SK-N-SH (cell line): ENCODE data around the gene DMD. TPM values are rescaled to one million over a fixed set of nuclear protein-coding genes. Genes with fewer than 3 reads are reported as not detected.

Source experiments
- CTCF ChIA-PET: fragments of 300-600, 350-600 bp; formaldehyde crosslinking; extraction: SDS; loops from one replicate; lab custom pipeline; 2021; lab: Yijun Ruan, JAX
- POLR2A ChIA-PET: fragments of 350-600 bp; sonication (Branson Sonifier 250); formaldehyde crosslinking; extraction: SDS; loops from one replicate; lab custom pipeline; 2020; ENCODE audit warnings: antibody characterized with exemption, inconsistent platforms; lab: Yijun Ruan, JAX
- DNase-seq: peaks from one replicate; pipeline ENCODE4 v3.0.0; 2012
- H2AFZ ChIP-seq: fragments of 200-600 bp; sonication (generic); 2 replicates; pipeline ENCODE4 v1.8.1; 2016; ENCODE audit warnings: antibody characterized with exemption, mild to moderate bottlenecking, low read depth
- H3F3A ChIP-seq: fragments of 200-600 bp; sonication (generic); replicated peaks from 2 replicates; pipeline ENCODE3; 2016; ENCODE audit warnings: antibody characterized with exemption, mild to moderate bottlenecking; ENCODE audit not compliant: insufficient read depth
- H3K27ac ChIP-seq, 2 experiments: fragments of 200-500 bp in 1 of 2; fragments of 200-600 bp in 1 of 2; sonication (Bioruptor generic) in 1 of 2; sonication (generic), shearing (Covaris generic) in 1 of 2; 2 replicates each; pipeline versions ENCODE4 v1.5.1 to v1.6.1; 2014 to 2016; ENCODE audit warnings: low read depth in 2 of 2, inconsistent platforms in 1 of 2, low read length in 1 of 2, mild to moderate bottlenecking in 1 of 2, mixed read lengths in 1 of 2
- H3K27me3 ChIP-seq: fragments of 200-600 bp; sonication (generic), shearing (Covaris generic); 2 replicates; pipeline ENCODE4 v1.6.1; 2016; ENCODE audit warnings: mixed run types; ENCODE audit not compliant: insufficient read depth
- H3K36me3 ChIP-seq, 2 experiments: fragments of 200-500 bp in 1 of 2; fragments of 200-600 bp in 1 of 2; sonication (Bioruptor generic) in 1 of 2; sonication (generic) in 1 of 2; replicated peaks in 1 of 2; 2 replicates each; pipeline versions ENCODE3 to v1.5.1; 2014 to 2016; ENCODE audit warnings: low read length in 1 of 2, mild to moderate bottlenecking in 1 of 2; ENCODE audit not compliant: insufficient read depth in 2 of 2, control insufficient read depth in 1 of 2
- H3K4me1 ChIP-seq, 2 experiments: fragments of 200-500 bp in 1 of 2; fragments of 200-600 bp in 1 of 2; sonication (Bioruptor generic) in 1 of 2; sonication (generic), shearing (Covaris generic) in 1 of 2; 2 replicates each; pipeline versions ENCODE4 v1.5.1 to v1.6.1; 2014 to 2016; ENCODE audit warnings: low read depth in 1 of 2, low read length in 1 of 2, mixed run types in 1 of 2; ENCODE audit not compliant: insufficient read depth in 2 of 2, control insufficient read depth in 1 of 2
- H3K4me2 ChIP-seq: fragments of 200-600 bp; sonication (generic), shearing (Covaris generic); 2 replicates; pipeline ENCODE4 v1.6.1; 2017; ENCODE audit warnings: mixed run types
- H3K4me3 ChIP-seq, 2 experiments: fragments of 200-500 bp in 1 of 2; fragments of 200-600 bp in 1 of 2; sonication (Bioruptor generic) in 1 of 2; sonication (generic), shearing (Covaris generic) in 1 of 2; 2 replicates each; pipeline versions ENCODE4 v1.5.1 to v1.8.1; 2014 to 2016; ENCODE audit warnings: low read depth in 2 of 2, inconsistent platforms in 1 of 2, low read length in 1 of 2, mild to moderate bottlenecking in 1 of 2, mixed read lengths in 1 of 2, moderate library complexity in 1 of 2
- H3K79me2 ChIP-seq: fragments of 200-600 bp; sonication (generic); 2 replicates; pipeline ENCODE4 v1.8.1; 2017; ENCODE audit warnings: mild to moderate bottlenecking; ENCODE audit not compliant: insufficient read depth
- H3K9ac ChIP-seq: fragments of 200-600 bp; sonication (generic); 2 replicates; pipeline ENCODE4 v1.6.1; 2017; ENCODE audit warnings: mixed run types
- H3K9me2 ChIP-seq: fragments of 200-600 bp; sonication (generic); 2 replicates; pipeline ENCODE4 v1.6.1; 2017; ENCODE audit warnings: mixed run types
- H3K9me3 ChIP-seq: fragments of 200-600 bp; sonication (generic); 2 replicates; pipeline ENCODE4 v1.6.1; 2017; ENCODE audit warnings: mixed run types, mild to moderate bottlenecking, moderate library complexity
- H4K20me1 ChIP-seq: fragments of 200-600 bp; sonication (generic); 2 replicates; pipeline ENCODE4 v1.6.1; 2017; ENCODE audit warnings: mild to moderate bottlenecking, mixed run types; ENCODE audit not compliant: insufficient read depth
- GABPA ChIP-seq: IDR thresholded peaks from 2 replicates; pipeline ENCODE4 v1.4.0; 2012; ENCODE audit warnings: low read depth, mild to moderate bottlenecking
- GATA2 ChIP-seq: sonication (generic); formaldehyde crosslinking; IDR thresholded peaks from 2 replicates; pipeline ENCODE4 v1.5.0; 2020; ENCODE audit warnings: mild to moderate bottlenecking, missing genetic modification reagents
- JUND ChIP-seq: IDR thresholded peaks from 2 replicates; pipeline ENCODE4 v1.4.0; 2012
- NRF1 ChIP-seq: IDR thresholded peaks from 2 replicates; pipeline ENCODE4 v1.6.1; 2012; ENCODE audit warnings: low read depth, mild to moderate bottlenecking, low read length
- TEAD4 ChIP-seq: IDR thresholded peaks from 2 replicates; pipeline ENCODE4 v1.4.0; 2012; ENCODE audit warnings: mild to moderate bottlenecking, borderline replicate concordance; ENCODE audit not compliant: insufficient read depth
- WGBS: methylation state at CpG from one replicate; pipeline ENCODE4 v1.1.6; 2017; ENCODE audit warnings: low lambda C conversion rate; 5-methylcytosine and 5-hydroxymethylcytosine counted together
- polyA plus RNA-seq, 3 experiments: library from polyadenylated mRNA; depleted of rRNA; stranded (reverse); fragments of >200 nt; gene quantifications; 2 replicates each; pipeline ENCODE4 v1.2.3, GENCODE V29; 2012
- TF ChIP-seq, protein P1 (sequence below): IDR thresholded peaks from 2 replicates; pipeline ENCODE4; 2012
- TF ChIP-seq, protein P2 (sequence below): fragments of 200-600 bp; sonication (generic); IDR thresholded peaks from 2 replicates; pipeline ENCODE4 v1.6.1; 2017; ENCODE audit warnings: antibody characterized with exemption, mild to moderate bottlenecking, moderate library complexity

DMD gene
- polyA plus RNA-seq, 1 of the 3 experiments (the other 2 are of a cell fraction), result 3.9 TPM

GRCh38 chrX:32269866-32270265, 941.5 kb downstream of the DMD start:
- no peak for TF ChIP-seq TEAD4
- TF ChIP-seq, protein P1, sequence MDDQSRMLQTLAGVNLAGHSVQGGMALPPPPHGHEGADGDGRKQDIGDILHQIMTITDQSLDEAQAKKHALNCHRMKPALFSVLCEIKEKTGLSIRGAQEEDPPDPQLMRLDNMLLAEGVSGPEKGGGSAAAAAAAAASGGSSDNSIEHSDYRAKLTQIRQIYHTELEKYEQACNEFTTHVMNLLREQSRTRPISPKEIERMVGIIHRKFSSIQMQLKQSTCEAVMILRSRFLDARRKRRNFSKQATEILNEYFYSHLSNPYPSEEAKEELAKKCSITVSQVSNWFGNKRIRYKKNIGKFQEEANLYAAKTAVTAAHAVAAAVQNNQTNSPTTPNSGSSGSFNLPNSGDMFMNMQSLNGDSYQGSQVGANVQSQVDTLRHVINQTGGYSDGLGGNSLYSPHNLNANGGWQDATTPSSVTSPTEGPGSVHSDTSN, result no peak
- TF ChIP-seq, all 33 proteins: peak for 0
- Histone ChIP-seq H3K36me3 (no peaks in the 10 kb centered on the region), H3K27me3 (no peaks in the 10 kb centered on the region), H3K9me2 (no peaks in the 10 kb centered on the region), H3F3A (no peaks in the 10 kb centered on the region), H3K9ac (no peak overlapping the region), H2AFZ (no peak overlapping the region), H3K27ac (no peak overlapping the region), H3K9me3 (no peaks in the 10 kb centered on the region), H3K4me2 (no peak overlapping the region), H3K79me2 (no peaks in the 10 kb centered on the region), H3K4me3 (no peak overlapping the region), H4K20me1 (no peaks in the 10 kb centered on the region), H3K4me1 (no peaks in the 10 kb centered on the region)
- CTCF ChIA-PET, result interaction anchor here (0.7 kb wide), 1 partner anchor 47 kb away, joined by 3 read pairs; no protein-coding TSS in a partner anchor
- POLR2A ChIA-PET, result no interaction called here
- no peak for DNase-seq

DNA sequence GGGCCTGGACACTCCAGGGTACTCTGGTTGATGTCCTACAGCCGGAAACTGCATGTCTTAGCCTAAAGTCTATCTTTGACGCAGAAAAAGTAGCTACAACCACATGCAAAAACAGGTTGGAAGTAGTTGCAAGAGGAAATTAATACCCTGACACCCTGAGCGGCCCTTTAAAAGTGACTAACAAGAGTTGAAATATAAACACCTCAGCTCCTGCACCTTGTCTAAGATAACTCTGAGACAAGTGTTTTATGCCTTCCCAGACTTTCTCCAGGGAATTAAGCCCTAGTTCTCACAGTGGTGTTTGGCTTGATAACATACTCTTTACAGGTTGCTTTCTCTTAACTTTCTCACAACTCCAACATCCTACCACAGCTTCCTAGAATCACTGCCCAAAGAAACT, 943.1 kb downstream of the DMD start:
- WGBS, result 24% methylated on average over 3 of the region's 3 CpGs
- DNase-seq, result no peak
- Histone ChIP-seq H3K4me3 (no peak overlapping the region), H3K9ac (no peak overlapping the region), H3K36me3 (no peaks in the 10 kb centered on the region)
- TF ChIP-seq GATA2 (CRISPR knock-in tag) (no peak), JUND (no peak), NRF1 (no peak), GABPA (no peak)
- TF ChIP-seq, protein P2, sequence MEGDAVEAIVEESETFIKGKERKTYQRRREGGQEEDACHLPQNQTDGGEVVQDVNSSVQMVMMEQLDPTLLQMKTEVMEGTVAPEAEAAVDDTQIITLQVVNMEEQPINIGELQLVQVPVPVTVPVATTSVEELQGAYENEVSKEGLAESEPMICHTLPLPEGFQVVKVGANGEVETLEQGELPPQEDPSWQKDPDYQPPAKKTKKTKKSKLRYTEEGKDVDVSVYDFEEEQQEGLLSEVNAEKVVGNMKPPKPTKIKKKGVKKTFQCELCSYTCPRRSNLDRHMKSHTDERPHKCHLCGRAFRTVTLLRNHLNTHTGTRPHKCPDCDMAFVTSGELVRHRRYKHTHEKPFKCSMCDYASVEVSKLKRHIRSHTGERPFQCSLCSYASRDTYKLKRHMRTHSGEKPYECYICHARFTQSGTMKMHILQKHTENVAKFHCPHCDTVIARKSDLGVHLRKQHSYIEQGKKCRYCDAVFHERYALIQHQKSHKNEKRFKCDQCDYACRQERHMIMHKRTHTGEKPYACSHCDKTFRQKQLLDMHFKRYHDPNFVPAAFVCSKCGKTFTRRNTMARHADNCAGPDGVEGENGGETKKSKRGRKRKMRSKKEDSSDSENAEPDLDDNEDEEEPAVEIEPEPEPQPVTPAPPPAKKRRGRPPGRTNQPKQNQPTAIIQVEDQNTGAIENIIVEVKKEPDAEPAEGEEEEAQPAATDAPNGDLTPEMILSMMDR, result no peak
- TF ChIP-seq, all 33 proteins: peak for 0
- Histone ChIP-seq H3F3A (no peaks in the 10 kb centered on the region), H3K27me3 (no peaks in the 10 kb centered on the region), H3K9me2 (no peaks in the 10 kb centered on the region), H3K4me2 (no peak overlapping the region), H3K79me2 (no peaks in the 10 kb centered on the region), H3K27ac (no peak overlapping the region), H3K9me3 (no peaks in the 10 kb centered on the region), H2AFZ (no peak overlapping the region), H3K4me1 (no peaks in the 10 kb centered on the region), H4K20me1 (no peaks in the 10 kb centered on the region)
- CTCF ChIA-PET, result no interaction called here
- POLR2A ChIA-PET, result no interaction called here

DNA sequence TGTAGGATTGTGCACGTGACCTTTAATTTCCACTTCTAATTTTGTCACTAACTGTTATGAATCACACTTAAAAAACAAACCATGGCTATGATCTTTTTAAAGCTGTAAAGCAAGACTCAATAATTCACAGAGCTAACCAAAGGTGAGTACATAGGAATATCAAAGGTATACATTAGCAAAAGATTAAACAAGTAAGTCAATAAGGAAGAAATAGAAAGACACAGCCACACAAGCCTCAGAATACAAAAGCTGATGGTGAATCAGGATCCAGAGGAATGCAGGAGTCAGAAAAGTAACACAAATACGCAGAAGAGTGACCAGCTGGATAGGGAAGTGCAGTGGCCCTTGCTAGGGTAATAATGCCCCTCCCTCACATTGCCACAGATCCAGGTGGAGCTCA, 943.6 kb downstream of the DMD start:
- TF ChIP-seq TEAD4, result no peak
- TF ChIP-seq, all 33 proteins: peak for 0
- no peaks in the 10 kb centered on the region for H3K36me3 ChIP-seq
- no peak for DNase-seq
- POLR2A ChIA-PET, result no interaction called here
- no peak overlapping the region for H3K4me3 ChIP-seq
- H3K27ac ChIP-seq, result no peak overlapping the region
- no peak overlapping the region for H2AFZ ChIP-seq
- no peak overlapping the region for H3K9ac ChIP-seq
- no peaks in the 10 kb centered on the region for H3K27me3 ChIP-seq
- H4K20me1 ChIP-seq, result no peaks in the 10 kb centered on the region
- no peaks in the 10 kb centered on the region for H3K9me2 ChIP-seq
- 21% methylated on average over 2 of the region's 2 CpGs for WGBS
- CTCF ChIA-PET, result no interaction called here
- H3K9me3 ChIP-seq, result no peaks in the 10 kb centered on the region
- H3K4me2 ChIP-seq, result no peak overlapping the region
- H3F3A ChIP-seq, result no peaks in the 10 kb centered on the region
- no peaks in the 10 kb centered on the region for H3K79me2 ChIP-seq
- no peaks in the 10 kb centered on the region for H3K4me1 ChIP-seq
